Activated CD4-positive, alpha-beta T cell treated with anti-CD3 and anti-CD28 coated beads for 48 hours (primary cell): ENCODE data around the gene SCFD2.

Source experiments
- DNase-seq: peaks from one replicate; pipeline ENCODE4 v3.0.0-alpha.2; 2020

SCFD2 gene

DNA sequence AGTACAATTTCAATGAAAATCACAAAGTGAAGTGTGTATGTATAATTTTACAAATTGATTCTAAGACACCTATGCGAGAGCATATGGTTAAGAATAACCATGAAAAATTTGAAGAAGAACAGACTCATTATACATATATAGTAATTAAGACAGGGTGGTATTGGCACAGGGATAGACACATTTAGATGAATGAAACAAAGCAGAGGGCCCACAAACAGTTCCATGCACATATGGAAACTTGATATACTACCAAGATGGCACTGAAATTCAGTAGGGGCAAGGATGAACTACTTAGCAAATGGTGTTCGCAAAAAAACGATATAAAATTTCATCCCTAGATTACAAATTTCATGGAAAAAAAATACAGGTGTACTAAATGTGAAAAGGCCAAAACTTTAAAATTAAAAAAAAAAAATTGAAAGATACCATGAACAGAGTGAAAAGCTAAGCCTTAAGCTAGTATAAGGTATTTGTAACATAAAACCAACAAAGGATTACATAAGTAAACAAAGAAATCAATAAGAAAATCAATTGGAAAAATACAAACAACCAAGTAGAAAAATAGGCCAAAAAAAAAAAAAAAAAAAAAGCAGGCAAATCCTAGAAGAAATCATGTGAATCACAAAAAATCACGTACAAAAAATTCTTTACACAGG lies 418.3 kb downstream of the SCFD2 start:
- no peak for DNase-seq

DNA sequence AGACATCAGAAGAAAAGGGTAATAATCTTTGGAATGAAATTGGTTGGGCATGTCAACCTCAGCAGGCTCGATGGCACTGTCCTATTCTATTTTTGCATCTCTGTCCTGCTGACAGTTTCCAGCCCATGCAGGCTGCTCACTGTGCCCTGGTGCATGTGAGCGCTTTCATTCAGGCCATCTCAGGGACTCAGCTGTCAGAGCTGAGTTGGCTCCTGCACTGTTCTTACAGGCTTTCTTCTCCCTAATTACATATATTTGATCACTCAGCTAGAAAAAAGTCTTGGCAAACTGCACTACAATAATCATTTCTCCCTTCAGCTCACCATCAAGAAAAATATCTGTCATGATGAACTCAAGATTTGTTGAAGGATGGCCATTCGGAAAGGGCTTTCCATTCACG lies 419.0 kb downstream of the SCFD2 start:
- no peak for DNase-seq

DNA sequence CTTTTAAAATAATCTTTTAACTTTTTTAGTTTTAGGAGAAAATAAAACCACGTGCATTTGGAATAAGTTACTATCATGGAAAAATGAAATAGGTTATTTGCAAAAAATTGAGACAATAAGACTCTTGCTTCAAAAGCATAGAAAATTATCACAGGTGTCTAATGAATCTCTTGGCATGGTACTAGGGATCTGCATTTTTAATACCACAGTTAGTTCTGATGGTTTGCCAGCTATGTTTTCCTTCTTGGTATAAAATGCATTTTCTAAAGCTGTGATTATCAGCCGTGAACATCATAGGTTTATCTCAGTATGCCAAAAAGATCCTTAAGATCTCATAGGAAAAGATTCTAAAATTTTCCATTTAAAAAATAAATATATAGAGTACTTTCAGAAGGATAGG lies 419.9 kb downstream of the SCFD2 start:
- no peak for DNase-seq

DNA sequence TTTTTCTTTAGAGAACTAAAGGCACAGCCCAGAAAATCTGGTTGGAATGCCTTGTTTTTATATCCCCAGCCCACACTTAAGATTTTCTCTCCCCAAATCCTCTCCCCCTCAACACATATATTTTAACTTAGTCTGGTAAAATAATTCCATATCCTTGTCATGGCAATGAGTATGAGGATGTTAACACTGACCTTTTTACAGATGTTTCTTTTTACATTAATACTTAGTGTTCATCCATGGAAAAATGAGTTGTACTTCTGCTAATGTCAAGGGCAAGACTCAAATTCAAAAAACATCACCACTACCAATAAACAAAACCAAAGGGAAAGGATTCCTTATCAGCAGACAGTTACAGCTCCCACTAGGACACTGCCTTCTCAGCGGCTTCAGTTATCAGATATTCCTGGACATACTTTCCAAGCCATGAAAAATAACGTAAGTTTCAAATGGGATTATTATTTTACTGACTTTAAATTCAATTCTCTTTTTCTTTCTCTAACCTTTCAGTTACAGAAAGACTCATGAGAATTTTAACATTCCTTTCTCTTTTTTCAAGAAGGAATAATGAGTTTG lies 420.4 kb downstream of the SCFD2 start:
- DNase-seq: no peak

DNA sequence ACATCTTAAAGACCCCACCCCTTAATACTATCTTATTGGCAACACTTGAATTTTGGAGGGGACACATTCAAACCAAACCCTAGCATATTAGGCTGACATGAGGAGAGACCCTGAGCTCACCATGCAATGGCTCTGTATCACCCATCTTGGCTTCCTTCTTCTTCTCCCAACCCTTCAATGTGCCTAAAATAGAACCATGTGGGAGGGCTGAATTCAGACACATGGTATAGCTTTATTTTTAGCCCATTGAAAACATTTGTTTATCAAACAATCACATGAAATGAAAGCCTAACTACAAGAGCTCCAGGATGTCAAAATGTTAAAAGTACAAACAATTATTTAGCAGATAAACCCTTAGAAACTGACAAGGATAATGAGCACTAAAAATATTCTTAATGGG lies 422.2 kb downstream of the SCFD2 start:
- no peak for DNase-seq

DNA sequence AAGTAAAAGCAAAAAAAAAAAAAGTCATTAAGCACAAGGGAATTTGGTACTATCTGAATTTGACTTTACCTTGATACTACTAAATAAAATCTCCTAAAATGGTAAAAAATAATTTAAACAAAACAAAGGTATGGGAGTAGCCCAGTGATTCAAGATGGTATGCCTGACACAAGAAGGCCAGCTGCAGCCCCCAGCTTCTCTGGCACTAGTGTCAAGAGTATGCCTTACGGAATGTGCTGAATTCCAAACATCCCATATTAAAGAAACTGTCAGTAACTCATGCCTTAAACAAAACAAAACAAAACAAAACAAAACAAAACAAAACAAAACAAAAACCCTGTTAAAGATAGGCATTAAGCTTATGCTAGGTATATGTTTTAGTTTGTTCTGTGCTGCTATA lies 422.9 kb downstream of the SCFD2 start:
- DNase-seq: no peak

DNA sequence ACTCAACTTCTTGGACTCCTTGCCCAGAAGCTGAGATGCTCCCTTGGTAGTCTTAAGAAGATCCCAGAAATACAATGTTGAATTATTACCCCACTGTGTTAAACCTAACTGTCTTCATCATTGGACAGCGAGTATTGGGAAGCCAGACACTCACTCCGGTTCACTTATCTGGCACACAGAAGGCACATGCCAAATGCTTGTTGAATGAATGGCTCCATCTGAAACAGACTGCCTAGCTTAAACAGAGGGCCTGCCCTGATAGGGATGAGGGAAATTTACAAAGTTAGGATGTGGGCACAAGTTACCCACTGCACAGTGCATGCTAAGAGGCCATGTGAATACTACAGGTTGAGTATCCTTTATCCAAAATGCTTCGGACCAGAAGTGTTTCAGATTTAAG lies 424.4 kb downstream of the SCFD2 start:
- DNase-seq: no peak

DNA sequence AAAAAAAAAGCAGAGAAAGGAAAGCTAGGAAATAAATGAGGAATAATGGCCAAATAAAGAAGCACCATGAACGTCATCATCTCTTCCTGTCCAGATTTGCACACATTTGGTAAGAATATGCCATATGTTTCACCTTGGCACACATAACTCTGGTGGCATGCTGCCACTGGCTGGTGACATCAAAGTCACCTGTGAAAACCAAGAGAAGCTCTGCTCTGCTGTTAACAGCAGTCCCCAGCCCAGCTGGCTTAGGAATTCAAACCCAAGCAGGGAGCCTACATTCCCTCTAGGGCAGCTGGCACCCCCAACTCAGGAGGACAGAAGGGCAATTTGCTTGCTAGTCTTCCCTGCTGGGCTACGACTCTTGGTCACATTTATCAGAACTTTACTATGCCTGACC lies 426.1 kb downstream of the SCFD2 start:
- DNase-seq: no peak

DNA sequence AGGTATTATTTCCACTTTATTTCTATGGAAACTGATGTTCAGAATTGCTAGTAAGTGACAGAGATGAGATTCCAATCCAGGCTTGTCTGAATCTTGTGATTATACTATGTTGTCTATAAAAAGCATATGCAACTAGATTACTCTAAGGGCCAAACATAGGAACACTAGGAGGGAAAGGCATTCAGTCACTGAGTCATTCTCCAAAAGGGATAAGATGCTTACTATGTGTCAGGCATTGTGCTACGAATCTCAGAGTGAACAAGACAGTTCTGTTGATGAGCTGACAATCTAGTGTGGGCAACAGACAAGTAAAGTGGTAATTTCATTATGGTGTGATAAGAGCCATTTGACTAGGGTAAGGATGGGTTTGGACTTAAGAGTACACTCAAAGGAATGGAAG lies 426.5 kb downstream of the SCFD2 start:
- no peak for DNase-seq

DNA sequence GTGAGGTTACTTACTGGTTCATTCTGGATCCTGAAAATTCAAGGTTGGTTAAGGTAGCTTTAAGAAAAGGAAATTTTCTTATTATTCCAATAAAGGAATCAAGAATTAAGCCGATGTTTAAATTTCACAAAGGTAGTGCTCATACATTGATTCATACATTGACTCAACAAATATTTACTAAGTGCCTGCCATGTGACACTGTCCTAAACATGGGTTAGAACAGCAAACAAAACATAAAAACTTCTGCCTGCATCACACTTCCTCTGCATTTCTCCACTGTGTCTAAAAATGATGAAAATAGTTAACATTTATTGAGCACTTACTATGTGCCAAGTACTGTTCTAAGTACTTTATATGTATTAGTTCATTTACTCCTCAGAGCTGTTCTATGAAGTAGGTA lies 428.0 kb downstream of the SCFD2 start:
- no peak for DNase-seq

DNA sequence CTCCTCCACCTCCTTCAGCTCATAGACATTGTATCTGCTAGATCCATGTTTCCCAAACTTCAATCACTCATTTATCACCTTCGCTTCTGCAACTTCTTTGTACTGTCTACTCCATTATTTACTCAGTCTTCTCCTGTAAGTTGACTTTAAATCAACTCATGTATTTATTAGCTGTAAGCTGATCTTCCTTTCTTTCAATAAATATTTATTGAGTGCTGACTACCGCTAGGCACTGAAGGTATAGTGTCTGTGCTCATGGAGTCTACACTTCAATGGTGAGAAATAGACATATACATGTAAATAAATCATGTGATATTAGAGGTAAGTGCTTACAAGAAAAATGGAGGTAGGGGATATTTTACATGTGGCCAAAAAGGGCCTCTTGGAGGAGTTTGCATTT lies 429.1 kb downstream of the SCFD2 start:
- DNase-seq: no peak

DNA sequence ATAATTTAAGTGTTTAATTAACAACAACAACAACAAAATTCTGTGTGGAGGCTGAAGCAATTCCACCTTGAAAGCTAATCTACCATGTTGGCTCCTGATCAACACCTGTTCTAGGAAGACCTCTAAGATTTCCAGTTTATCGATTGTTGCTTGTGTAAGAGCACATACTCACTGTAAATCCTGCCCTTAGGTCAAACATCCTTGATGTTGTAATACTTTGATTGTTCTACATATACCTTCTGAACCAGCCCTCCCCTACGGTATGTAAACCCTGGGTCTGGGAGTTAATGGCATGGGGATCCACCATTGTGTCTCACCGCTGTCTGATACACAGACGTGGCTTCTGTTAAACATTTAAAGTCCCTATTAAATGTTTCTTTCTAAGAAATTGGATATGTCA lies 430.5 kb downstream of the SCFD2 start:
- no peak for DNase-seq

DNA sequence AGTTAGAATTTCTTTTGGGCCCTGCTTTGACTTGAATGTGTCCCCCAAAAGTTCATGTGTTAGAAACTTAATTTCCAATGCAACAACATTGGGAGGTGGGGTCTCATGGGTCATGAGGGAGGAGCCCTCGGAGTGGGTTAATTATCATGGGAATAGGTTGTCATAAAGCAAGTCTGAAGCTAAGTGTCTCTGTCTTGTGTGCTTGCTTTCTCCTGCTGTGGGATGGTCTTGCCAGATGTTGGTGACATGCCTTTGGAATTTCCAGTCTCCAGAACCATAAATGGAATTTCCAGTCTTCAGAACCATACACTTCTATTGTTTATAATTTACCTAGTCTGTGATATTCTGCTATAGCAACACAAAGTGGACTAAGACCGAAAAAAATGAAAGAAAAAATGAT lies 432.1 kb downstream of the SCFD2 start:
- no peak for DNase-seq

DNA sequence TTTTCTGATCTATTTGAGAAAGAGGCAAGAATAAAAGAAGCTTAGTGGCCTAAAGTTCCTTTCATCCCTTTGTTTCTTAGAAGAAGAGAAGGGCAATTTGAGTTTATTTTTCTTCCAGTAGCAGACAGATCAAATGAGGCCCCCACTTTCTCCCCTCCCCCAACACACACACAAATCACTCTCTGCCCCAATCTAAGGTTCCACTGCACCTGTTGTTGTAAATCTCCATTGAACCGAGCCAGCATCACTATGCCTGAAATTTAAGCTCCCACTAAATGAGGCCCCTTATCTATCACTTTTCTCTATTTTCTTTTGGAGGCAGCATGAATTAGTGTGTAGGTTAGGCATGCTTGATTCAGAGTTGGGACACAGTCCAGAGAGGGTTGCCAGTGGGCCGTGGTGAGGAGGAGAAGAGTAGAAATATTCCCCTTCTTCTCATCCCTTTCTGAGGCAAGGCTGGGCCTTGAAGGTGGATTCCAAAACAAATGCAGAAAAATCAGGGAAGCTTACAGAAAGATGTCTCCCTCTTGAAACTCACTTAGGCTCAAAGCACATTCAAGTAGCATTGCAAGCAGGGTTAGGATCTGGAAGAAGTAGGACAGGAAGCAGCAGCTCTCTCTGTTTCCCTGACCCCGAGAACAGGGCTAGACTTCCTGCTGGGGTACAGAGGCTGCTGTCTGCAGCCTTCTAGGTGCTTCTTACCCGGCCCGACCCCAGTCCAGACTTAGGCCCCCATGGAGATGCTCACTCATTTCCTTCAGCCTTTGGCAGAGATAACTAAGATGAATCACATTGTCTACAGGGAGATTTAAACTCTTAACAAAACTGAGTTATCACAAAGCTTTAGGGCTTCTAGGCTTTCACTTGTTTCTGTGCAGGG lies 433.0 kb downstream of the SCFD2 start:
- DNase-seq: no peak

DNA sequence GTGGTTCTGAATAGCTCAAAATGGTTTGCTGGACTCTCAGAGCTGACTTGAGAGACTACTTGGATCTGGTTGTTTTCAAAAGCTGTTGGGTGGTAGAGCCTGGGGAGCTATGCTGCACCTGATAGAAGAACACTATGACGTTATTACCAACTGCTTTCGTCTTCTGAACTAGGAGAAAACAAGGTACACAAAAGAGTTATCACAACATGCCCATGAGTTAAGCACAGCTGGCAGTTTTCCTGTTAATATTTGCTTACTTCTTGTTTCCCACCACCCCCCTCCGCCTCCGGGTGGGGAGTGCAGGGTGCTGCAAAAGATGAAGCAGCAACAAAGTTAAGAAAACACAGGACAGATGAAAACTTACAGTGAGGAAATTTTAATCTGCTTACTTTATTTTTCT lies 434.6 kb downstream of the SCFD2 start:
- DNase-seq: no peak

DNA sequence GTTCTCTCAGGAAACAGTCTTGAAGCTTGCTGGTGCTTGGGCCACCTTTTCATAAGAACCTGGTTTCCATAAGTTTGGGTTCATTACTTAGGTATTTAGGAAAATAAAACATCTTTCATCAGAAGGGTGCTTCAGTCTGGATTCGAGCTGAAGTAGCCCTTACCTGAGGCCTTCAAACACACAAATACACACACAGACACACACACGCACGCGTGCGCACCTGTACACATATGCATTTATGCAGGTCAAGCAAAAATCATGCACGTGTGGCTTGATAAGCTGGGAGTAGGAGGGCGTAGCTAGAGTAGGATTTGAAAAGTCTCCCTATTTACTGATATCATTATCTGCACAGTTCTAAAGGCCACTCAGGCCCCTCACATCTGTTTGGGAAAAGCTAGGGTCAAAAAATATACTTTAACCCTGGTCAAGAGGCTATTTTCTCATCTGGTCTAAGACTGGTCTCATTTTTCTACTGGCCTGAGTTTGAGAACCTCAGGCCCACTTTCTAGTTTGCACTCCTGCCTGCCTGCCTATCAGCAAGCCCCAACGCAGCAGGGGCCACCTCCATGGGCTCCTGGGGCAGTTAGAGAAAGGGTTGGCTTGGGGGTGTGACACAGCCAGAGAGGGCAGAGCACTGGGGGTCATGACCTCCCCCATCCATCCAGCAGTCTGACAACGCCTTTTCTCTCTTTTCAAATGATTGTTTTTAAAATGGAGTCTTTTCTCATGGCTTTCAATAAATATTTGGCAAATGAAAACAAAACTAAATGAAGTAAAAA lies 439.5 kb downstream of the SCFD2 start:
- no peak for DNase-seq

DNA sequence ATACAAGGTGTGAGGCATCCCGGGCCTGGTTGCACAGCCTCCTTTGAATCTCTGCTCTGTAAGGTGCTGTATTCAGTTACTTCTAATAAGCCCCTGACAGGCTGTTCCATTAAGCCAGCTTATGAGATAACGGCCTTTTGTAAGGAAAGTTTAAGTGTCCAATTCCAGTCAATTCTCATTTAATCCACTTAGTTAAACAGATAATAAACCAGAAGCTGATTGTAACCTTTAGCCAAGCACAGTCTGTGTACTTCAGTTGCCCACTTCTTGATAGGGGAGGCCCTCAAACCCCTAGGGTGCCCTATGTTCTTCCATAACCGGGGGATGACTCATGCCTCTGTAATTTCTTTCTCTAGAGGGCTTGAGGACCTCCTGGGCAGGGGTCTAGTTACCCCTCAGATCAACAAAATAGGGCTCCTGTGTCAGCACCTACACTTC lies 440.3 kb downstream of the SCFD2 start:
- no peak for DNase-seq

DNA sequence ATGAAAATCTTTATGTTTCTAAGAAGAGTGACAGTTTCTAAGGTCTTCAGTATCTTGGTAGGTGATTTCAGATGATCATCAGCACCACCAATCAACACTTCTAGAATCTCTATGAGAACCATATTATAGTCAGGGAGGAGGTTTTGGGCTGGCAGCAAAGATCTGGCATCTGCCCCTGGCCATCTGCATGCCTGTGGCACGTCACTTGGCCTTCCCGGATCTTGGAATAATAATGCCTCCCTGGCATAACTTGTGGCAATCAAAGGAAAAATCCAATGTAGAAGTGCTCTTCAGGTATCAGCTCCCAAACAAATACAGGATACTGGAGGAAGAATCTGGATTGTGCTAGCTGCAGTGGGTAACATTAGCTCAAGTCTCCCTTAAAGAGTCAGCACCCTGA lies 446.4 kb downstream of the SCFD2 start:
- no peak for DNase-seq

DNA sequence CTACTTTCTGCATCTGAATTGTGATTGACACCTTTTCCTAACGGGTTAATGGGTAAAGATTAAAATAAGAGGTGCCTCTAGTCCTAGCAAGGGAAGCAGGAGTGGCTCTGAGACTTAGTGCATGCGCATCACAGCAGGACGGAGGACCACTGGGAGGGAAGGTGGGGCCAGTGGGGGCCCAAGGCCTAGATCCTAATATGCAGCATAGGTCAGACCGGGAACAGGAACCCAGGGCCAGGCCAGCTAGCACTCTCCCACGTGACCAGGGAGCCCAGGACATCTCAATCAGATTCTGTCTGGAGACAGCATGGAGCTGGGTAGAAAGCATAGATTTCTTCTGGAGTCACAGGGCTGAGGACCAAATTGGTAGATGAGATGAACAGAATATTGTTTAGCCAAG lies 448.0 kb downstream of the SCFD2 start:
- DNase-seq: no peak

DNA sequence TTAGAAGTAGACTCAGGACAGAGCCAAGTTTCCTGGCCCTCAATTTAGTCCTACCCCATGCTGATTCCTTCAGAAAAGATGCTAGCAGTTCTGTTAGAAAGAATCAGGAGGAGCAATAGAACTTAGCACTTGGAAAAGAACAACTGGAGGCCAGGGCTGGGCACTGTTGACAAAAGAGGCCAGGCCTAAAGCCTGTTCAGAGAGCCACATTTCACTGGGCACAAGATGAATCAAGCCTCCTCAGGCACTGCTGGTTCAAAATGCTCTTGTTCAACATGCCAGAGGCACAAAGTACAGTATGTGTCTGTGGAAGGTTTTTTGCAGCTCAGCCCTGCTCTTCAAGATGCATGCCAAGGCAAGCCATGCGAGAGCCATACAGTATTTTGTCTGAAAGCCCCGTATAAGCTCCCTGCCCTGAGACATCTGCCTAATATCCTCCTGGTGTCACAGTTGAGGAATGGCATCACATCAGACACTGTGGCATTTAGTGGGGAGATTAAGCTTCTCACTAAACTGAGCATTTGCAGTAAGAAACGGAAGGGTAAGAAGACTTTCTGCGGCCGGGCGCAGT lies 450.0 kb downstream of the SCFD2 start:
- DNase-seq: no peak

DNA sequence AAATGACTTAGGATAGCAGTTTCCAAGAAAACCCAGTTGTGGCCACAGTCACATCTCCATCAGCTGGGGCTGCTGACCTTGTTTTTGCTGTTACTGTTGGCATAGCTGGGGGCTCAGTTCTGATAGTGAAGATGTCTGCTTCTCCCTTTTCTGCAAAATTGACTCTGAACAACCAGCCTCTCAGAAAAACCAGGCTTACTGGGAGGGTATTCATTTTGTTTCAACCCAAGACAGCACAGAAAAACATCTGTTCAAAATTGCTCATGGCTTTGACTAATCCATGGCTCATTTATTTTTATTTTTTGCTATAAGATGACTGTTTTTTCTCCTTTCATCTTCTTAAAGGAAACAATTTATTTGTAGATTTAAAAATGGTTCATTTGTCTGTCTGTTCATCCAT lies 450.7 kb downstream of the SCFD2 start:
- DNase-seq: no peak

DNA sequence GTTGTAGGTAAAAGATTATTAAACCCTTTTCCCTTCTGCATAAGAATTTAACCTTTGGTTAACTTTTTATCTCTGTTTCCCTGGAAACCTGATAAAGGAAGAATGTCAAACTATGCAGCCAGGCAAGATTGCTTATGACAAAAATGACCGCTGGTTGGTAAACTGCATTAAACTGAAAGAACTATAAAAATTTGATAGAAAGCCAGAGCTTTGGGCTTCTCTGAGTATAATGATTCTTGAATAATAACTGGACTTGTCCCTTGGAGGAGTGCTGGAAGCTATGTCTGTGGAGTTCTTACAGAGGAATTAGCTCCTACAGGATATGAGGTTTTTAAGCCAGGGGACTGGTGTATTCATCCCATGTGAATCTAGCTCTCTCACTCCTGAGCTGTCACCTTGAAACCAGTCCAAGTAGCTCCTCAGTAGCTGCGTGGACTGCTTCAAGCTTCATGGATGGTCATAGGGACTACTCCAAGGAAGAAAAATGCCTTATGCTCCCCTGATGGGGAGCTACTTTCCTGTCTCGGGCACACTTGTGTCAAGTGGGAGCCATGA lies 451.7 kb downstream of the SCFD2 start:
- DNase-seq: no peak

DNA sequence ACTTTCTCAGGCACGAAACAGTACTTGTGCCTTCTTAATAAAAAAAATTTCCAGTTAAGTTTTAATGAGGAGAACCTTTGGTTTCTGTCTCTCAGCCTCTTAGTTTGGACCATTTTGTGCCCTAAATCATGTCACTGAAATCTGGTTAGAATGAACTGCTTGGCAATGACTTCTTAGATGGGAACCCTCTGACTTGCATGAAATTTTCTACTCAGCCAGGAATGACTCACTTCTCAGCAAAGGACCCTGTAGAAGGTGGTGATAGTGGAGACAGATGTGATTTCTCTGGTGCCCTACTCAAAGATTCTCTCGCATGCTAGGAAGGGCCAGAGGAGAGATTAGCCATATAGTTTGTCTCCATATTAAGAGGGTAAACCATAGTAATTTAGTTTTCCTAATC lies 453.3 kb downstream of the SCFD2 start:
- DNase-seq: no peak
